ENCODE measurements around the gene CCDC15.

DNA sequence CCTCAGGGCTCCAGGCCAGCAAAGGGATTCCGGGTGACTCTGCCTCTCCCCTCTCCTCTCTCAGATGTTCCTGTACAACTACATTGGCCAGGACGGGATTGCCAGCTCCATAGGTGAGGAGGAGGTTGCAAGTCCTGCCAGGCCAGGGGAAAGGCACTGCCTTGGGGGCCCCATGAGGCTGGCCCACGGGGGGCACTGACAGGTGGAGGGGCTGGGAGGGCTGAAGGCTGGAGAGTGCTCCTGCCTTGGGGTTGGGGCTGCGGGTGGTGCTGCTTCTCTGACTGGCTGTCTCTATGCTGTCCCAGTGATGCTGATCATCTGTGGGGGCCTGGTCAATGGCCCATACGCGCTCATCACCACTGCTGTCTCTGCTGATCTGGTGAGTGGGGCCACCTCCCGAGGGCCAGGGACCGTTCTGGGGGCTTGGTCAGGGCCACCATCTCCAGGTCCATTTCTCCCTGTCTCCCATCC lies 130.8 kb downstream of the CCDC15 start:
- no peak for TF ChIP-seq POLR2A (IDR thresholded peaks at IDR 0.05; ENCODE audit: low read depth, low read length)
- no peak for TF ChIP-seq POU2F2 (IDR thresholded peaks at IDR 0.05; ENCODE audit: low read depth, low read length)
- TF ChIP-seq TAF1 (IDR thresholded peaks at IDR 0.05; ENCODE audit: low read depth, low read length): no peak
- TF ChIP-seq PAX5 (IDR thresholded peaks at IDR 0.05; ENCODE audit: insufficient read depth, low read length, severe bottlenecking): no peak
- no peak for TF ChIP-seq POLR2AphosphoS5 (IDR thresholded peaks at IDR 0.05; ENCODE audit: low read depth, low read length)

All from GM12891 (cell line).